Measurements from ENCODE around the gene SLC9C2. TPM values are rescaled to one million over a fixed set of nuclear protein-coding genes. Genes with fewer than 3 reads are reported as not detected.
"Not testable (repeated sequence)": the region's sequence is repeated elsewhere in the genome, so short reads cannot be mapped to it uniquely, and the experiment has no call there.

Gene SLC9C2
- total RNA-seq, 1 experiment from 2014 or later, result not detected

DNA sequence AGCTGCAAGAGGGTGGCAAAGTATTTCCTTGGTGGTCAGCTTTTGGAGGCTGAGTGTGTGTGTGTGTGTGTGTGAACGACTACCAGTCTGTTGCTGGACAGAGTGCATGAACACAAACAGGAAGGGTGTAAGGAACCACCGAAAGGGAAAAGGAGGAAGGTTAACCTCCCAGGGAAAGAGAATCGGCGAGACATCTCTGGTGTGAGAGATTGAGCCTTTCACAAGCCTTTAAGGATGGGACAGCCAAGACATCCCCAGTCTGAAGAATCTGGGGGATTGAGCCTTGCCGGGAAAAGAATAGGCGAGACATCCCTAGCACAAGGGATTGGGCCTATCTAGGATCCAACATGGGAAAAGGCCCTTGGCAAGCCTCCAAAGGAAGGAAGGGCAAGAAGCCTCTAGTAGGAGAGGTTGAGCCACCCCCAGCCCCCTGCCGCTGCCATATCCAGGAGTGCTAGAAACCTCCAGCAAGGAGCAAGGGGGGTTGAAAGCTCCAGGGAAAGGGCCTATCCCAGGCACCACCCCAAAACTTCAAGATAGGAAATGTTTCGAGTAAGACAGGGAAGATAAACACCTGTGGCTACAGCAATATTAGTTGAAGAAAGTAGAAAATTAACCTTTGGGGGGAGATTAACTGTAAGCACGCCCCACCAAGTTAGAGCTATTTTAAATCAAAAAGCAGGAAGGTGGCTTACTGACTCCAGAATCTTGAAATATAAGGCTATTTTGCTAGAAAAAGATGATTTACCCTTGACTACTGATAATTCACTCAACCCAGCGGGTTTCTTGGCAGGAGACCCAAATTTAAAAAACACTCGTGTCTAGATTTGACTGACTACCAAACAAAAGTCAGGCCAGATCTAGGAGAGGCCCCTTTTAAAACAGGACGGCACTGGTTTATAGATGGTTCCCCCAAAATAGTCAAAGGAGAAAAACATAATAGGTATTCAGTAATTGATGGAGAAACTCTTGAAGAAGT lies 35.5 kb upstream of the SLC9C2 start:
- BruUV-seq (replicated peaks), result no TSS peak
- Histone ChIP-seq H3K36me3 (ENCODE audit: control insufficient read depth, insufficient read depth, low read length) (no peaks in the 10 kb centered on the region), H3K4me1 (ENCODE audit: control insufficient read depth, insufficient read depth, low read length) (no peaks in the 10 kb centered on the region), H3K27me3 (ENCODE audit: control insufficient read depth, insufficient read depth, low read length) (no peaks in the 10 kb centered on the region), H3K27ac (ENCODE audit: low read length) (no peak overlapping the region), H3K9me3 (ENCODE audit: control insufficient read depth, insufficient read depth, low read depth, low read length) (no peaks in the 10 kb centered on the region), H3K4me3 (ENCODE audit: low read depth in 2 of 2, low read length in 2 of 2) (no peak overlapping the region)
- in situ Hi-C loops (cut with HindIII; ENCODE audit: low pct_unique_long_range_greater_than_20kb, low sequenced_read_pairs), result no loop called here
- ChIA-PET POLR2A (no interaction called here), CTCF (no interaction called here)
- ATAC-seq (no peak), DNase-seq (ENCODE audit: low read depth, low spot score) (no peak)
- TF ChIP-seq TCF7L2 (IDR thresholded peaks at IDR 0.05; ENCODE audit: low read depth, low read length) (no peak), REST (IDR thresholded peaks at IDR 0.05; ENCODE audit: insufficient read depth in 1 of 2, low read depth in 2 of 2, low read length in 1 of 2) (no peak)
- TF ChIP-seq, protein P1, sequence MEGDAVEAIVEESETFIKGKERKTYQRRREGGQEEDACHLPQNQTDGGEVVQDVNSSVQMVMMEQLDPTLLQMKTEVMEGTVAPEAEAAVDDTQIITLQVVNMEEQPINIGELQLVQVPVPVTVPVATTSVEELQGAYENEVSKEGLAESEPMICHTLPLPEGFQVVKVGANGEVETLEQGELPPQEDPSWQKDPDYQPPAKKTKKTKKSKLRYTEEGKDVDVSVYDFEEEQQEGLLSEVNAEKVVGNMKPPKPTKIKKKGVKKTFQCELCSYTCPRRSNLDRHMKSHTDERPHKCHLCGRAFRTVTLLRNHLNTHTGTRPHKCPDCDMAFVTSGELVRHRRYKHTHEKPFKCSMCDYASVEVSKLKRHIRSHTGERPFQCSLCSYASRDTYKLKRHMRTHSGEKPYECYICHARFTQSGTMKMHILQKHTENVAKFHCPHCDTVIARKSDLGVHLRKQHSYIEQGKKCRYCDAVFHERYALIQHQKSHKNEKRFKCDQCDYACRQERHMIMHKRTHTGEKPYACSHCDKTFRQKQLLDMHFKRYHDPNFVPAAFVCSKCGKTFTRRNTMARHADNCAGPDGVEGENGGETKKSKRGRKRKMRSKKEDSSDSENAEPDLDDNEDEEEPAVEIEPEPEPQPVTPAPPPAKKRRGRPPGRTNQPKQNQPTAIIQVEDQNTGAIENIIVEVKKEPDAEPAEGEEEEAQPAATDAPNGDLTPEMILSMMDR (IDR thresholded peaks at IDR 0.05), result no peak
- intact Hi-C loops (cut with micrococcal nuclease; ENCODE audit: unreplicated experiment), result no loop called here

GRCh38 chr1:173637236-173638042 lies 34.6 kb upstream of the SLC9C2 start:
- H3K36me3 ChIP-seq (ENCODE audit: control insufficient read depth, insufficient read depth, low read length); intact Hi-C loops (cut with micrococcal nuclease; ENCODE audit: unreplicated experiment); ATAC-seq; DNase-seq (ENCODE audit: low read depth, low spot score); H3K27ac ChIP-seq (ENCODE audit: low read length); BruUV-seq (replicated peaks); H3K9me3 ChIP-seq (ENCODE audit: control insufficient read depth, insufficient read depth, low read depth, low read length); H3K4me3 ChIP-seq (ENCODE audit: low read depth in 2 of 2, low read length in 2 of 2); in situ Hi-C loops (cut with HindIII; ENCODE audit: low pct_unique_long_range_greater_than_20kb, low sequenced_read_pairs); H3K27me3 ChIP-seq (ENCODE audit: control insufficient read depth, insufficient read depth, low read length); CTCF ChIA-PET; POLR2A ChIA-PET; H3K4me1 ChIP-seq (ENCODE audit: control insufficient read depth, insufficient read depth, low read length): not testable (repeated sequence)

- DNase-seq (ENCODE audit: low read depth, low spot score) (no peak), ATAC-seq (no peak)
- Histone ChIP-seq H3K27ac (ENCODE audit: low read length) (no peak within 1 kb of the TSS), H3K9me3 (ENCODE audit: control insufficient read depth, insufficient read depth, low read depth, low read length) (no peaks in the 10 kb centered on the region), H3K4me3 (ENCODE audit: low read depth in 2 of 2, low read length in 2 of 2) (no peak within 1 kb of the TSS), H3K36me3 (ENCODE audit: control insufficient read depth, insufficient read depth, low read length) (no peaks in the 10 kb centered on the region), H3K4me1 (ENCODE audit: control insufficient read depth, insufficient read depth, low read length) (no peaks in the 10 kb centered on the region), H3K27me3 (ENCODE audit: control insufficient read depth, insufficient read depth, low read length) (no peaks in the 10 kb centered on the region)
- ChIA-PET CTCF (no interaction called here), POLR2A (no interaction called here)
- intact Hi-C loops (cut with micrococcal nuclease; ENCODE audit: unreplicated experiment), result no loop called here
- in situ Hi-C loops (cut with HindIII; ENCODE audit: low pct_unique_long_range_greater_than_20kb, low sequenced_read_pairs), result no loop called here
- no TSS peak for BruUV-seq (replicated peaks)
- TF ChIP-seq TCF7L2 (IDR thresholded peaks at IDR 0.05; ENCODE audit: low read depth, low read length) (no peak), SIN3A (IDR thresholded peaks at IDR 0.05; ENCODE audit: borderline replicate concordance, insufficient read depth, low read depth, low read length) (no peak), REST (IDR thresholded peaks at IDR 0.05; ENCODE audit: insufficient read depth in 1 of 2, low read depth in 2 of 2, low read length in 1 of 2) (no peak), POLR2AphosphoS5 (IDR thresholded peaks at IDR 0.05; ENCODE audit: low read depth, low read length) (no peak)
- TF ChIP-seq, protein P1 (IDR thresholded peaks at IDR 0.05), result no peak
These were observed 32.2 kb upstream of the SLC9C2 start, which contains the start of gene TEX50 for GRCh38 chr1:173635116-173635515. TEX50 (plus strand) TSS chr1:173635338; CDS start chr1:173635522, 184 bp downstream.

All from Panc1 (cell line).